LNCaP clone FGC (cell line): ENCODE measurements around the gene SMAD3.
A peak's percentile ranks its signal among the peaks of the same experiment; 100 is the strongest.
"Not testable (repeated sequence)": the region's sequence is repeated elsewhere in the genome, so short reads cannot be mapped to it uniquely, and the experiment has no call there.

Experiments used
- DNase-seq: peaks from one replicate; pipeline ENCODE4 v3.0.0-alpha.2; 2011; ENCODE audit warnings: low read depth
- H3K4me3 ChIP-seq: 2 replicates; pipeline ENCODE4 v1.5.1; 2011; ENCODE audit warnings: mild to moderate bottlenecking, low read depth, low read length, control low read depth
- TF ChIP-seq, protein P1 (sequence below): IDR thresholded peaks from 2 replicates; pipeline ENCODE4 v1.5.1; 2012; ENCODE audit warnings: mild to moderate bottlenecking; ENCODE audit not compliant: control insufficient read depth, insufficient read depth; ENCODE audit errors: extremely low read depth

SMAD3 gene

DNA sequence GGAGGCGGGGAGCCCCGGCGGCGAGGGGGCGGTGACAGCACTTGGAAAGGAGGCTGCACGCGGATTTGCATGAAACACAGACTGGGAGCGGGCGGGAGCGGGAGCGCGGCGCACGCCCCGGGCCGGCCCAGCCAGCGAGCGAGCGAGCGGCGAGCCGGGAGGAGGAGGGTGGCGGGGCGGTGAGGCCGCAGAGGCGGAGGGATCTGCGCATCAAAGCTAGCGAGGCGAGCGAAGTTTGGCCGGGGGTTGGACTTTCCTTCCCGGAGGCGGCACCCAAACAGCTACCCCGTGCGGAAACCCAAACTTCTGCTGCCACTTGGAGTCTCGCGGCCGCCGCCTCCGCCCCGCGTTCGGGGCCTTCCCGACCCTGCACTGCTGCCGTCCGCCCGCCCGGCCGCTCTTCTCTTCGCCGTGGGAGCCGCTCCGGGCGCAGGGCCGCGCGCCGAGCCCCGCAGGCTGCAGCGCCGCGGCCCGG, at the start of gene SMAD3:
TSS of gene SMAD3 (plus strand) at position 72 of the 475 bp plus-strand sequence. CDS start 553 bp downstream, outside the sequence.
- TF ChIP-seq, protein P1, sequence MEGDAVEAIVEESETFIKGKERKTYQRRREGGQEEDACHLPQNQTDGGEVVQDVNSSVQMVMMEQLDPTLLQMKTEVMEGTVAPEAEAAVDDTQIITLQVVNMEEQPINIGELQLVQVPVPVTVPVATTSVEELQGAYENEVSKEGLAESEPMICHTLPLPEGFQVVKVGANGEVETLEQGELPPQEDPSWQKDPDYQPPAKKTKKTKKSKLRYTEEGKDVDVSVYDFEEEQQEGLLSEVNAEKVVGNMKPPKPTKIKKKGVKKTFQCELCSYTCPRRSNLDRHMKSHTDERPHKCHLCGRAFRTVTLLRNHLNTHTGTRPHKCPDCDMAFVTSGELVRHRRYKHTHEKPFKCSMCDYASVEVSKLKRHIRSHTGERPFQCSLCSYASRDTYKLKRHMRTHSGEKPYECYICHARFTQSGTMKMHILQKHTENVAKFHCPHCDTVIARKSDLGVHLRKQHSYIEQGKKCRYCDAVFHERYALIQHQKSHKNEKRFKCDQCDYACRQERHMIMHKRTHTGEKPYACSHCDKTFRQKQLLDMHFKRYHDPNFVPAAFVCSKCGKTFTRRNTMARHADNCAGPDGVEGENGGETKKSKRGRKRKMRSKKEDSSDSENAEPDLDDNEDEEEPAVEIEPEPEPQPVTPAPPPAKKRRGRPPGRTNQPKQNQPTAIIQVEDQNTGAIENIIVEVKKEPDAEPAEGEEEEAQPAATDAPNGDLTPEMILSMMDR = 0 out of 2 replicates have a peak, but pooled peaks have one; percentile 0
- peak within 1 kb of the TSS; percentile 73 for H3K4me3 ChIP-seq
- peak; percentile 68 for DNase-seq

DNA sequence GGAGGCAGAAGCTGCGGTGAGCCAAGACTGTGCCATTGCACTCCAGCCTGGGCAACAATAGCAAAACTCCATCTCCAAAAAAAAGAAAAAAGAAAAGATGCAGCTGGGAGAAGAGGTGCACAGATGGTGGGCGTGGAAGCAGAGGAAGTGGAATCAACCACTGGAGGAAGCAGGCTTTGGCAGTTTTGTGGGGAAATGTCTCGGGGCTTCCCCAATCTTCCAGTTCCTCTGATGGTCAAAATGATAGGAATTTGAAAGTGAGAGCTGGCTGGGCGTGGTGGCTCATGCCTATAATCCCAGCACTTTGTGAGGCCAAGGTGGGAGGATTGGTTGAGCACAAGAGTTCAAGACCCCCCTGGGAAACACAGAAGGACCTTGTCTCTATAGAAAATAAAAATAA, 48.1 kb upstream of the SMAD3 start:
- TF ChIP-seq, protein P1 = no peak
- H3K4me3 ChIP-seq = no peak overlapping the region
- no peak for DNase-seq

DNA sequence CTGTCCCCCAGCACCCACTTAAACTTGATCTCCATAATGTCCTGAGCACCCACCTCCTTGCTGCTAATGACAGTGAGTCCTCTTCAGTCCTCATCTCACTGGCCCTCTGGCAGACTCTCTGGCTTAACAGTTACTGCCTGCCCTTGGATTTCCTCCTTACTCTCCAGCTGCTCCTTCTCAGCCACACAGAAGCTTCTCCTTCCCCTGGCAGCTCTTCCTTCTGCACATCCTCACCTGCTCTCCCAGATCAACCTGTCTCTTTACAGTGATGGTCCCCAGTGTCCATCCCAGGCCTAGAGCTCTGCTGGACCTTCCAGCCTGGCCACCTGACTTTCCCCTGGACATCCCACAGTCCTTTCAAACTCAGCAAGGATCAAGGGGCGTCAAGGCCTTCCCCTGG, 47.4 kb upstream of the SMAD3 start:
- TF ChIP-seq, protein P1 = no peak
- no peak overlapping the region for H3K4me3 ChIP-seq
- no peak for DNase-seq

DNA sequence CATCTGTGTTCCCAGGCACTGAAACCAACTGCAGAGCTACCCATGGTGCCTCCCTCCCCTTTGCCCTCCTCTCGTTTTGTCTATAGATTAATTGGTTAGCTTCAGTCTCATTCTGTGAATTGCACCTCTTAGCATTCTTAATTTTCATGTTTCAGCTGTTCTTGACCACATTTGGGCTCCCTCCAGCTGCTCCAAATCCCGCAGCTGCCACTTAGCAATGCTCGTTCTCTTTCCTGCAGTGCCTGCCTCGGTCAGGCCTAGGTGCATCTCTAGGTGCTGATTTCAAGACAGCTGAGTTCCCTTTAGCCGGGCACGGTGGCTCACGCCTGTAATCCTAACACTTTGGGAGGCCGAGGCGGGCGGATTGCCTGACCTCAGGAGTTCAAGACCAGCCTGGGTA, 47.0 kb upstream of the SMAD3 start:
- no peak for DNase-seq
- no peak overlapping the region for H3K4me3 ChIP-seq
- TF ChIP-seq, protein P1 = no peak

DNA sequence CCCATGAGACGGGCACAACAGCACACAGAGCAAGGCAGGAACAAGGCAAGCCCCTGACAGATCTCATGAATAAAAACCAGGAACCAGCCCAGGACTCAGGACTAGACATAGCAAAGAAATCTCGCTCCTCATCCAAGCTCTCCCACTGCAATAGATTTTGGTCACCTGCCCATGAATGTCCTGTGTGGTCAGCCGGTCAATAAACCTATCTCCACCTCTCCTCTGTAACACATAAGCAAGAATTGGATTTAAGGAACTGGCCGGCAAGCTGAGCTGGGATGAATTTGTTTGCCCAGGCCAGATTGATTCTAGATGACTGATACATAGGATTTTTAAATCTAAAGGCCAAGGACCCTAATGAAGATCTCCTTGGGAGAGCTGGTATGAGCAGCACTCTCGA, 46.3 kb upstream of the SMAD3 start:
- TF ChIP-seq, protein P1 = no peak
- DNase-seq = no peak
- H3K4me3 ChIP-seq = no peak overlapping the region

DNA sequence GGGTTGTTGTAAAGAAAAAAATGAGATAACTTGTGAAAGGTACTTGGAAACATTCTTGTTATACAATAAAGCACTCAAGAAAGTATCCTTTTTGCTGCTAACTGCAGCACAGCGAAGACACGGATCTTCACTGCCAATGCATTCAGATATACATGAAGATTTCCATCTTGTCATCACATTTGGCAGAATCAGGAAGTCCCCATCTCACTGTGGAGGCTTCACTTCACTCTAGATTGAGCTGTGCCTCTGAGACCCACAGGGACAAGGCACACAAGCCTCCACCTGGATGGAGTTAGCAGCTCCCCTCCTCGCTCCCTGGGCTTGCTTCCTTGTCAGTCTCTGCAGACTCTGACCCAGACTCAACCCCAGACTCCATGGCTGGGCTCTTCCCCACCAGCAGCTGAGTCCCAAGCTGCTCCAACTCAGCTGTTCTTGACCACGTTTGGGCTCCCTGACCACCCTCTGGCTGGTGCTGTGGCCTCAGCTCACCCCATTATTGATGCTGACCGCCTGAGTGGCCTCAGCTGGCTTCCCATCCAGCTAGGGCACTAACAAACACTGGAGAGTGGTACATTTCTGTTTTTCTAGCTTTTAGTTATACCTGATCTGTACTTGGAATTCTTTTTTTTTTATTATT, 45.4 kb upstream of the SMAD3 start:
- TF ChIP-seq, protein P1 = no peak
- no peak for DNase-seq
- no peak overlapping the region for H3K4me3 ChIP-seq

DNA sequence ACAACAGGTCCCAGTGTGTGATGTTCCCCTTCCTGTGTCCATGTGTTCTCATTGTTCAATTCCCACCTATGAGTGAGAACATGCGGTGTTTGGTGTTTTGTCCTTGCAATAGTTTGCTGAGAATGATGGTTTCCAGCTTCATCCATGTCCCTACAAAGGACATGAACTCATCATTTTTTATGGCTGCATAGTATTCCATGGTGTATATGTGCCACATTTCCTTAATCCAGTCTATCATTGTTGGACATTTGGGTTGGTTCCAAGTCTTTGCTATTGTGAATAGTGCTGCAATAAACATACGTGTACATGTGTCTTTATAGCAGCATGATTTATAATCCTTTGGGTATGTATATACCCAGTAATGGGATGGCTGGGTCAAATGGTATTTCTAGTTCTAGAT, 44.7 kb upstream of the SMAD3 start:
- not testable (repeated sequence) for DNase-seq, H3K4me3 ChIP-seq
